Mesendoderm (in vitro differentiated cells): ENCODE results near the gene SYTL3.
A peak's percentile ranks its signal among the peaks of the same experiment; 100 is the strongest.

Experiments
- DNase-seq: peaks from one replicate; pipeline ENCODE4 v3.0.0; 2013
- H2AK5ac ChIP-seq: 2 replicates; pipeline ENCODE4 v1.6.1; 2013; ENCODE audit warnings: low read length, inconsistent platforms
- H2BK120ac ChIP-seq: 2 replicates; pipeline ENCODE4 v1.6.1; 2013; ENCODE audit warnings: low read depth, mild to moderate bottlenecking, low read length, moderate library complexity, mixed read lengths
- H2BK15ac ChIP-seq: replicated peaks from 2 replicates; pipeline ENCODE4 v1.6.1; 2013; ENCODE audit warnings: low read depth, mild to moderate bottlenecking, moderate library complexity
- H2BK5ac ChIP-seq: 2 replicates; pipeline ENCODE4 v1.6.1; 2013; ENCODE audit warnings: low read length, inconsistent platforms
- H3K18ac ChIP-seq: 2 replicates; pipeline ENCODE4 v1.6.1; 2013; ENCODE audit warnings: mild to moderate bottlenecking, low read length, mixed read lengths
- H3K23ac ChIP-seq: one replicate; pipeline ENCODE4 v1.6.1; 2013; ENCODE audit warnings: low read length
- H3K27ac ChIP-seq: 2 replicates; pipeline ENCODE4 v1.5.1; 2013; ENCODE audit warnings: low read depth, mild to moderate bottlenecking, inconsistent platforms, low read length, moderate library complexity
- H3K27me3 ChIP-seq: 2 replicates; pipeline ENCODE4 v1.6.1; 2013; ENCODE audit warnings: low read length, control low read depth, mild to moderate bottlenecking, inconsistent platforms; ENCODE audit not compliant: insufficient read depth, poor library complexity
- H3K36me3 ChIP-seq: 2 replicates; pipeline ENCODE4 v1.6.1; 2013; ENCODE audit warnings: low read length, inconsistent platforms; ENCODE audit not compliant: control insufficient read depth, insufficient read depth
- H3K4ac ChIP-seq: one replicate; pipeline ENCODE4 v1.6.1; 2013; ENCODE audit warnings: low read depth, mild to moderate bottlenecking, low read length, moderate library complexity
- H3K4me1 ChIP-seq: 2 replicates; pipeline ENCODE4 v1.6.1; 2013; ENCODE audit warnings: low read depth, low read length, inconsistent platforms; ENCODE audit not compliant: control insufficient read depth
- H3K4me2 ChIP-seq: 2 replicates; pipeline ENCODE4 v1.6.1; 2013; ENCODE audit warnings: low read length
- H3K4me3 ChIP-seq: 2 replicates; pipeline ENCODE4 v1.5.1; 2013; ENCODE audit warnings: mild to moderate bottlenecking, low read length
- H3K56ac ChIP-seq: one replicate; pipeline ENCODE4 v1.6.1; 2013; ENCODE audit warnings: low read length
- H3K79me1 ChIP-seq: 2 replicates; pipeline ENCODE4 v1.6.1; 2013; ENCODE audit warnings: low read length, inconsistent platforms
- H3K79me2 ChIP-seq: 2 replicates; pipeline ENCODE4 v1.6.1; 2013; ENCODE audit warnings: mild to moderate bottlenecking, low read length; ENCODE audit not compliant: control insufficient read depth, insufficient read depth
- H3K9ac ChIP-seq: 2 replicates; pipeline ENCODE4 v1.6.1; 2013; ENCODE audit warnings: low read length, inconsistent platforms
- H4K5ac ChIP-seq: one replicate; pipeline ENCODE4 v1.6.1; 2013; ENCODE audit warnings: low read length
- H4K8ac ChIP-seq: one replicate; pipeline ENCODE4 v1.6.1; 2013; ENCODE audit warnings: low read depth, mild to moderate bottlenecking, control low read depth, low read length, moderate library complexity
- WGBS: extraction: QIAGEN DNeasy Blood & Tissue Kit; methylation state at CpG from one replicate; pipeline ENCODE4 v1.1.7; 2013; ENCODE audit warnings: low lambda C conversion rate, missing lambda C conversion rate; ENCODE audit not compliant: insufficient coverage; ENCODE audit errors: extremely low coverage; 5-methylcytosine and 5-hydroxymethylcytosine counted together

The SYTL3 gene

GRCh38 chr6:158776737-158777136, 126.9 kb downstream of the SYTL3 start:
- H3K36me3 ChIP-seq, result peaks cover 17% of the 10 kb centered on the region

GRCh38 chr6:158777510-158777909, 127.7 kb downstream of the SYTL3 start:
- peaks cover 22% of the 10 kb centered on the region for H3K79me2 ChIP-seq
- no CpG with 5 or more reads among the region's 3 CpGs for WGBS
- no peak overlapping the region for H2BK120ac ChIP-seq
- no peaks in the 10 kb centered on the region for H3K27me3 ChIP-seq
- no peak overlapping the region for H3K23ac ChIP-seq
- H4K5ac ChIP-seq, result no peak overlapping the region
- no peak overlapping the region for H3K56ac ChIP-seq
- H2AK5ac ChIP-seq, result no peak overlapping the region
- H3K9ac ChIP-seq, result no peak overlapping the region
- no peak overlapping the region for H3K27ac ChIP-seq
- no peak overlapping the region for H3K4ac ChIP-seq
- no peak overlapping the region for H2BK15ac ChIP-seq
- no peak for DNase-seq
- no peak overlapping the region for H3K18ac ChIP-seq
- H3K4me3 ChIP-seq, result no peak overlapping the region
- no peak overlapping the region for H3K4me2 ChIP-seq
- peaks cover 11% of the 10 kb centered on the region for H3K36me3 ChIP-seq
- peaks cover 19% of the 10 kb centered on the region for H3K4me1 ChIP-seq
- H2BK5ac ChIP-seq, result no peak overlapping the region
- peaks cover 20% of the 10 kb centered on the region for H3K79me1 ChIP-seq
- H4K8ac ChIP-seq, result no peak overlapping the region

More at GRCh38 chr6:158776737-158777136, 126.9 kb downstream of the SYTL3 start:
- Histone ChIP-seq H3K4me3 (no peak overlapping the region), H3K56ac (no peak overlapping the region), H3K4me2 (no peak overlapping the region), H2AK5ac (no peak overlapping the region), H3K79me2 (peaks cover 26% of the 10 kb centered on the region), H2BK120ac (no peak overlapping the region), H4K8ac (no peak overlapping the region), H3K27me3 (no peaks in the 10 kb centered on the region), H2BK5ac (no peak overlapping the region), H3K4ac (no peak overlapping the region), H3K79me1 (peaks cover 26% of the 10 kb centered on the region), H3K27ac (no peak overlapping the region), H3K18ac (no peak overlapping the region), H3K23ac (no peak overlapping the region), H3K4me1 (peaks cover 19% of the 10 kb centered on the region), H4K5ac (no peak overlapping the region), H3K9ac (no peak overlapping the region), H2BK15ac (no peak overlapping the region)
- DNase-seq, result no peak
- no CpG with 5 or more reads among the region's 2 CpGs for whole genome bisulfite sequencing

- Histone ChIP-seq H3K4me1 (peaks cover 15% of the 10 kb centered on the region), H3K27ac (no peak overlapping the region), H4K5ac (no peak overlapping the region), H2AK5ac (no peak overlapping the region), H3K27me3 (no peaks in the 10 kb centered on the region), H3K36me3 (peaks cover 11% of the 10 kb centered on the region), H2BK120ac (no peak overlapping the region), H4K8ac (no peak overlapping the region), H3K23ac (no peak overlapping the region), H3K79me2 (peaks cover 22% of the 10 kb centered on the region), H3K18ac (no peak overlapping the region), H3K4me3 (no peak overlapping the region), H3K56ac (peak overlapping the region; percentile 45), H3K4me2 (no peak overlapping the region), H3K79me1 (peaks cover 24% of the 10 kb centered on the region), H2BK15ac (no peak overlapping the region), H3K4ac (no peak overlapping the region), H2BK5ac (no peak overlapping the region), H3K9ac (no peak overlapping the region)
- no peak for DNase-seq
- no CpG with 5 or more reads among the region's 6 CpGs for WGBS
These were observed 128.2 kb downstream of the SYTL3 start for GRCh38 chr6:158778005-158778527.

- H3K79me1 ChIP-seq, result peaks cover 27% of the 10 kb centered on the region
- no peak overlapping the region for H3K4me2 ChIP-seq
- H4K5ac ChIP-seq, result no peak overlapping the region
- peaks cover 23% of the 10 kb centered on the region for H3K36me3 ChIP-seq
- H4K8ac ChIP-seq, result no peak overlapping the region
- H3K18ac ChIP-seq, result no peak overlapping the region
- no peak overlapping the region for H3K23ac ChIP-seq
- H3K4me1 ChIP-seq, result peaks cover 3% of the 10 kb centered on the region
- H3K56ac ChIP-seq, result no peak overlapping the region
- no CpG with 5 or more reads among the region's 7 CpGs for WGBS
- no peak overlapping the region for H3K9ac ChIP-seq
- H3K4me3 ChIP-seq, result no peak overlapping the region
- H3K4ac ChIP-seq, result no peak overlapping the region
- no peak overlapping the region for H2BK15ac ChIP-seq
- H3K79me2 ChIP-seq, result peaks cover 27% of the 10 kb centered on the region
- no peak overlapping the region for H2BK5ac ChIP-seq
- no peak overlapping the region for H2BK120ac ChIP-seq
- H2AK5ac ChIP-seq, result no peak overlapping the region
- no peak for DNase-seq
- no peaks in the 10 kb centered on the region for H3K27me3 ChIP-seq
- no peak overlapping the region for H3K27ac ChIP-seq
These were observed 130.5 kb downstream of the SYTL3 start for GRCh38 chr6:158780246-158780884.

DNA sequence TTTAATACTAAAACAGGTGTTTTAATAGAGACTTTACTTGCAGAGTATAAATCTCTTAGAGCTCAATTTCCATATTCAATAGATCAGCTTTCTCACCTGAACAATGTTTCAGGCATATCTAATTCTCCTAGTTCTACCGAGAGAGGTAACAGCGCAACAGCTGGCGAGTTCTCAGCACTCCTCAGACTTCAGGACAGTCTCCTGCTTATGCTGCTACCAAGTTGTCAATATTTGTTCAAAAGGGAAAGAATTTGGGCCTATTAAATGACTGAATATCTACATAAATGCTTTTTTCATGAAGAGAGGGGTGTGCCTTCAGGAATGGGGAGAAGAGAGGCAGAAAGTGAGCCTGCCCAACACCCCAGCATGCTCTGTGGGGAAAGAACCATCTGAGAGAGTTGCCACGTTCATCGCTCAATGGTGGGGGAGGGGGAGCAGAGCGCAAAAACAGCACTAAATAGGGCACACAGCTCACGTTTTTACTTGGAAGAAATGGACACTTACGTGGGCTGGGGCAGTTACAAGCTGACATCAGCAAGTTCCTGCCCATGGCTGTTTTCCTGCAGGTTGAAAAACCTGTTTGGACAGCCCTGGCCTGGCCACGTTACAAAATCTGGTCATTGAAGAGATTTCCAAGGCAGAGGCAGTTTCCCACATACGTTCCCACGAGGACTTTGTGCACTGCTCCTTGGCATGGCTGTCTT, 131.3 kb downstream of the SYTL3 start:
- Histone ChIP-seq H3K79me1 (peaks cover 25% of the 10 kb centered on the region), H3K4ac (no peak overlapping the region), H3K4me1 (peaks cover 3% of the 10 kb centered on the region), H3K4me3 (no peak overlapping the region), H3K56ac (no peak overlapping the region), H3K9ac (no peak overlapping the region), H3K79me2 (peaks cover 27% of the 10 kb centered on the region), H3K23ac (no peak overlapping the region), H3K27me3 (no peaks in the 10 kb centered on the region), H3K4me2 (no peak overlapping the region), H2BK5ac (no peak overlapping the region), H4K5ac (no peak overlapping the region), H3K27ac (no peak overlapping the region), H2BK15ac (no peak overlapping the region), H3K18ac (no peak overlapping the region), H3K36me3 (peaks cover 23% of the 10 kb centered on the region), H2BK120ac (no peak overlapping the region), H2AK5ac (no peak overlapping the region), H4K8ac (no peak overlapping the region)
- no CpG with 5 or more reads among the region's 11 CpGs for WGBS
- no peak for DNase-seq
